GM21381 (cell line): ENCODE data around the gene SV2C.
"Not testable (repeated sequence)": the region's sequence is repeated elsewhere in the genome, so short reads cannot be mapped to it uniquely, and the experiment has no call there.

Experiments
- ATAC-seq: cut with Tn5 transposase; IDR thresholded peaks from one replicate; pipeline ENCODE4 v1.9.1; 2021; ENCODE audit warnings: mild to moderate bottlenecking, moderate library complexity; ENCODE audit not compliant: unreplicated experiment

SV2C gene

GRCh38 chr5:76292620-76293322 lies 209.6 kb downstream of the SV2C start:
- ATAC-seq = peak; percentile 65

GRCh38 chr5:76294573-76294972 lies 211.4 kb downstream of the SV2C start:
- ATAC-seq = no peak

GRCh38 chr5:76298852-76299251 lies 215.7 kb downstream of the SV2C start:
- ATAC-seq = no peak

- no peak for ATAC-seq
Observed at GRCh38 chr5:76299592-76299991, 216.4 kb downstream of the SV2C start.

GRCh38 chr5:76301932-76302331 lies 218.7 kb downstream of the SV2C start:
- ATAC-seq = not testable (repeated sequence)

- not testable (repeated sequence) for ATAC-seq
Observed at GRCh38 chr5:76302661-76303060, 219.5 kb downstream of the SV2C start.

GRCh38 chr5:76303921-76304320 lies 220.7 kb downstream of the SV2C start:
- no peak for ATAC-seq

GRCh38 chr5:76305269-76305668 lies 222.1 kb downstream of the SV2C start:
- no peak for ATAC-seq

GRCh38 chr5:76305775-76306174 lies 222.6 kb downstream of the SV2C start:
- ATAC-seq = no peak

- ATAC-seq = no peak
Observed at GRCh38 chr5:76310208-76310607, 227.0 kb downstream of the SV2C start.

GRCh38 chr5:76312783-76313182 lies 229.6 kb downstream of the SV2C start:
- no peak for ATAC-seq

- no peak for ATAC-seq
Observed at GRCh38 chr5:76314643-76315042, 231.5 kb downstream of the SV2C start.

- ATAC-seq = no peak
Observed at GRCh38 chr5:76319673-76320072, 236.5 kb downstream of the SV2C start.

GRCh38 chr5:76323494-76323893 lies 240.3 kb downstream of the SV2C start:
- ATAC-seq = not testable (repeated sequence)

- ATAC-seq = no peak
Observed at GRCh38 chr5:76325326-76325725, 242.1 kb downstream of the SV2C start.

- no peak for ATAC-seq
Observed at GRCh38 chr5:76325876-76326491, 242.8 kb downstream of the SV2C start.

GRCh38 chr5:76326577-76327302 lies 243.6 kb downstream of the SV2C start:
- ATAC-seq = no peak

- no peak for ATAC-seq
Observed at GRCh38 chr5:76329346-76329745, 246.2 kb downstream of the SV2C start.

- ATAC-seq = no peak
Observed at GRCh38 chr5:76331126-76331525, 247.9 kb downstream of the SV2C start.

GRCh38 chr5:76332102-76332501 lies 248.9 kb downstream of the SV2C start:
- ATAC-seq = no peak

GRCh38 chr5:76332611-76333205 lies 249.5 kb downstream of the SV2C start:
- no peak for ATAC-seq

- no peak for ATAC-seq
Observed at GRCh38 chr5:76333571-76333970, 250.4 kb downstream of the SV2C start.
